ENCODE data around the gene YKT6.

DNA sequence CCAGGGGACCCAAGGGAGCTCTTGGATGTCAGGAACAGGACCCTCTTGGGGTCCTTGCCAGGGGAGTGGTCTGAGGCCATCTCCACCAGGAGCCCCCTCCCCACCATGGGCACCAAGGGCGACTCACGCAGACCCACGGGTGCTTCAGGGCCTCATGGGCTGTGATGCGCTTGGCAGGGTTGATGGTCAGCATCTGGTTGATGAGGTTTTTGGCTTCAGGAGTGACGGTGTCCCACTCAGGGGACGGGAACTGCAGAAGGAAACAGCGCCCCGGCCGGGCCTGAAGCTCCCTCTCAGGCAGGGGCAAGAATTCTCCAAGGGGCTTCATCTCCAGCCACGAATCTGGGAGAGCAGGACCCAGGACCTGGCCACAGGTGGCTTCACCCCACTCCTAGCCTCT lies 41.3 kb downstream of the YKT6 start:
- TF ChIP-seq, protein P1, sequence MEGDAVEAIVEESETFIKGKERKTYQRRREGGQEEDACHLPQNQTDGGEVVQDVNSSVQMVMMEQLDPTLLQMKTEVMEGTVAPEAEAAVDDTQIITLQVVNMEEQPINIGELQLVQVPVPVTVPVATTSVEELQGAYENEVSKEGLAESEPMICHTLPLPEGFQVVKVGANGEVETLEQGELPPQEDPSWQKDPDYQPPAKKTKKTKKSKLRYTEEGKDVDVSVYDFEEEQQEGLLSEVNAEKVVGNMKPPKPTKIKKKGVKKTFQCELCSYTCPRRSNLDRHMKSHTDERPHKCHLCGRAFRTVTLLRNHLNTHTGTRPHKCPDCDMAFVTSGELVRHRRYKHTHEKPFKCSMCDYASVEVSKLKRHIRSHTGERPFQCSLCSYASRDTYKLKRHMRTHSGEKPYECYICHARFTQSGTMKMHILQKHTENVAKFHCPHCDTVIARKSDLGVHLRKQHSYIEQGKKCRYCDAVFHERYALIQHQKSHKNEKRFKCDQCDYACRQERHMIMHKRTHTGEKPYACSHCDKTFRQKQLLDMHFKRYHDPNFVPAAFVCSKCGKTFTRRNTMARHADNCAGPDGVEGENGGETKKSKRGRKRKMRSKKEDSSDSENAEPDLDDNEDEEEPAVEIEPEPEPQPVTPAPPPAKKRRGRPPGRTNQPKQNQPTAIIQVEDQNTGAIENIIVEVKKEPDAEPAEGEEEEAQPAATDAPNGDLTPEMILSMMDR (IDR thresholded peaks at IDR 0.05; ENCODE audit: borderline replicate concordance, extremely low read depth, low read length, poor library complexity, severe bottlenecking): no peak
- no peak for TF ChIP-seq EZH2 (IDR thresholded peaks at IDR 0.05; ENCODE audit: borderline replicate concordance, low read depth, low read length, severe bottlenecking)

All from DND-41 (cell line).